ENCODE measurements around the gene CSF3.

DNA sequence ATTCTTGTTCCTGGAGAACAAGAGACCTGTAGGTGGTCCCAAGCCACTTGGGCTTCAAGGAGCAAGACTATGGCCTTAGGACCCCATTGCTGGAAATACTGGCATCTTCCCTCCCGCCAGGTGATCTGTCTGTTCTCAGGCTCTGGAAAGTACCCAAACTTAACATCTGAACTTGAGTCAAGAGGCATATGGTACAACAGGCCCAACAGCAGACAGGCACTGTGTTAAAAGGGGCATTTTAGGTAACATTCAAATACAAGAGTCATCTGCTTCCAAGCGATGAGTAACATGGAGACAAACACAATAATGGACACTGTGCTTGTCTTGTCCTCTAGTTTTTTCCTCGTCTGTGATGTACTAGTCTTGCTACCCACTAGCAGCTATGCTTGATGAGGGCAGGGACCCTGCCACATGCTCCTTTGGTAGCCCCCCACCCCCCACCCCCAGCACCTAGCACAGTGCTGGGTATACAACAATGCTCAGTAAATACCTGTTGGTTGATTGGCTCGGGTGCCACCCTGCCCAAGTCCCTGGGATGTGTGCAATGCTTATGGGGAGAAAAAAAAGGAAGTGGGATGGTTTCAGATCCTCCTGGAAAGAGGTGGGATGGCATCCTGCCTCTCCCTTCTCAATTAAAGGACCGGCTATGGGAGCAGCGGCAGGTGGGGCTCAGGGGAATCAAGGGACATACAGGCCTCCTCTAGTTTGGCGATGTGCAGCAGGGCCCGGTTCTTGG is 19.4 kb downstream of the CSF3 start:
- TF ChIP-seq ZFX (CRISPR knock-in tag; IDR thresholded peaks at IDR 0.05; ENCODE audit: low read depth) (no peak), SMARCE1 (IDR thresholded peaks at IDR 0.05; ENCODE audit: borderline replicate concordance) (no peak), ZBTB21 (CRISPR knock-in tag; IDR thresholded peaks at IDR 0.05) (no peak), TP53 (CRISPR knock-in tag; conservative IDR thresholded peaks at IDR 0.05) (no peak), RCOR2 (CRISPR knock-in tag; IDR thresholded peaks at IDR 0.05) (no peak), RFX1 (IDR thresholded peaks at IDR 0.05) (no peak), CREB1 (IDR thresholded peaks at IDR 0.05) (no peak), CREB1 (CRISPR knock-in tag; IDR thresholded peaks at IDR 0.05) (no peak), POLR2AphosphoS5 (IDR thresholded peaks at IDR 0.05; ENCODE audit: low read depth, low read length) (no peak), FOXA1 (IDR thresholded peaks at IDR 0.05) (no peak), FOXA1 (CRISPR knock-in tag; IDR thresholded peaks at IDR 0.05) (no peak), EZH2 (conservative IDR thresholded peaks at IDR 0.05; ENCODE audit: low read depth, low read length) (no peak), ZNF773 (CRISPR knock-in tag; IDR thresholded peaks at IDR 0.05; ENCODE audit: borderline replicate concordance) (no peak), MTA1 (CRISPR knock-in tag; IDR thresholded peaks at IDR 0.05; ENCODE audit: borderline replicate concordance) (no peak), ZNF563 (CRISPR knock-in tag; IDR thresholded peaks at IDR 0.05) (no peak)
- TF ChIP-seq, protein P1, sequence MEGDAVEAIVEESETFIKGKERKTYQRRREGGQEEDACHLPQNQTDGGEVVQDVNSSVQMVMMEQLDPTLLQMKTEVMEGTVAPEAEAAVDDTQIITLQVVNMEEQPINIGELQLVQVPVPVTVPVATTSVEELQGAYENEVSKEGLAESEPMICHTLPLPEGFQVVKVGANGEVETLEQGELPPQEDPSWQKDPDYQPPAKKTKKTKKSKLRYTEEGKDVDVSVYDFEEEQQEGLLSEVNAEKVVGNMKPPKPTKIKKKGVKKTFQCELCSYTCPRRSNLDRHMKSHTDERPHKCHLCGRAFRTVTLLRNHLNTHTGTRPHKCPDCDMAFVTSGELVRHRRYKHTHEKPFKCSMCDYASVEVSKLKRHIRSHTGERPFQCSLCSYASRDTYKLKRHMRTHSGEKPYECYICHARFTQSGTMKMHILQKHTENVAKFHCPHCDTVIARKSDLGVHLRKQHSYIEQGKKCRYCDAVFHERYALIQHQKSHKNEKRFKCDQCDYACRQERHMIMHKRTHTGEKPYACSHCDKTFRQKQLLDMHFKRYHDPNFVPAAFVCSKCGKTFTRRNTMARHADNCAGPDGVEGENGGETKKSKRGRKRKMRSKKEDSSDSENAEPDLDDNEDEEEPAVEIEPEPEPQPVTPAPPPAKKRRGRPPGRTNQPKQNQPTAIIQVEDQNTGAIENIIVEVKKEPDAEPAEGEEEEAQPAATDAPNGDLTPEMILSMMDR (CRISPR knock-in tag; IDR thresholded peaks at IDR 0.05): no peak

All from HepG2 (cell line).